Measurements from ENCODE around the gene MRPS25. TPM values are rescaled to one million over a fixed set of nuclear protein-coding genes. Genes with fewer than 3 reads are reported as not detected.

MRPS25 gene
- total and polyA plus RNA-seq, 2 experiments from 2014 or later = 47.9 to 75.0 TPM

GRCh38 chr3:15096046-15096445 lies 30.9 kb upstream of the MRPS25 start:
- no peaks in the 10 kb centered on the region for H3K9me2 ChIP-seq (ENCODE audit: insufficient read depth)
- H3K4me1 ChIP-seq (ENCODE audit: insufficient read depth) = no peaks in the 10 kb centered on the region
- H3K27me3 ChIP-seq (ENCODE audit: insufficient read depth) = no peaks in the 10 kb centered on the region
- no peaks in the 10 kb centered on the region for H3F3A ChIP-seq (replicated peaks; ENCODE audit: low read depth)
- no peak for ATAC-seq
- no peak overlapping the region for H3K4me2 ChIP-seq
- Mint-ChIP-seq H3K4me3 (no peak overlapping the region), H3K36me3 (ENCODE audit: low read depth) (peaks cover 7% of the 10 kb centered on the region; the same call in 2 of the 3 replicates), H3K4me1 (peaks cover 7% of the 10 kb centered on the region; the same call in 2 of the 3 replicates), H3K9me3 (no peaks in the 10 kb centered on the region), H3K27me3 (ENCODE audit: insufficient read depth, low read depth, poor library complexity) (peaks cover 3% of the 10 kb centered on the region), H3K27ac (no peak overlapping the region)
- peaks cover 19% of the 10 kb centered on the region for H3K79me2 ChIP-seq (replicated peaks; ENCODE audit: insufficient read depth)
- no peak for DNase-seq (ENCODE audit: low spot score)
- no peak overlapping the region for H3K4me3 ChIP-seq
- peaks cover 7% of the 10 kb centered on the region; the same call in 1 of the 2 replicates for H3K36me3 ChIP-seq (ENCODE audit: insufficient read depth)
- H2AFZ ChIP-seq = no peak overlapping the region
- no peak overlapping the region for H3K27ac ChIP-seq (ENCODE audit: low read depth)
- TF ChIP-seq STAT1 (IDR thresholded peaks at IDR 0.05; ENCODE audit: unreplicated experiment) (no peak), ETS1 (IDR thresholded peaks at IDR 0.05) (no peak)
- no peaks in the 10 kb centered on the region; the same call in 1 of the 2 replicates for H4K20me1 ChIP-seq (replicated peaks; ENCODE audit: insufficient read depth)

- DNase-seq (ENCODE audit: low spot score) = no peak
- H3K4me3 Mint-ChIP-seq = no peak overlapping the region
- H2AFZ ChIP-seq = no peak overlapping the region
- H3K9me3 Mint-ChIP-seq = no peaks in the 10 kb centered on the region
- H3K9me2 ChIP-seq (ENCODE audit: insufficient read depth) = no peaks in the 10 kb centered on the region
- ATAC-seq = no peak
- no peak overlapping the region for H3K4me3 ChIP-seq
- H3K27me3 ChIP-seq (ENCODE audit: insufficient read depth) = no peaks in the 10 kb centered on the region
- peaks cover 7% of the 10 kb centered on the region; the same call in 1 of the 2 replicates for H3K36me3 ChIP-seq (ENCODE audit: insufficient read depth)
- no peak overlapping the region for H3K4me2 ChIP-seq
- H3K36me3 Mint-ChIP-seq (ENCODE audit: low read depth) = peaks cover 13% of the 10 kb centered on the region; the same call in 2 of the 3 replicates
- peaks cover 7% of the 10 kb centered on the region; the same call in 2 of the 3 replicates for H3K4me1 Mint-ChIP-seq
- H4K20me1 ChIP-seq (replicated peaks; ENCODE audit: insufficient read depth) = no peaks in the 10 kb centered on the region; the same call in 1 of the 2 replicates
- no peaks in the 10 kb centered on the region for H3K4me1 ChIP-seq (ENCODE audit: insufficient read depth)
- no peak overlapping the region for H3K27ac Mint-ChIP-seq
- peaks cover 2% of the 10 kb centered on the region for H3K27me3 Mint-ChIP-seq (ENCODE audit: insufficient read depth, low read depth, poor library complexity)
- H3K79me2 ChIP-seq (replicated peaks; ENCODE audit: insufficient read depth) = peaks cover 19% of the 10 kb centered on the region
- H3F3A ChIP-seq (replicated peaks; ENCODE audit: low read depth) = no peaks in the 10 kb centered on the region
- H3K27ac ChIP-seq (ENCODE audit: low read depth) = no peak overlapping the region
- TF ChIP-seq CTCF (conservative IDR thresholded peaks at IDR 0.05; ENCODE audit: low read depth in 2 of 2) (no peak), STAT1 (IDR thresholded peaks at IDR 0.05; ENCODE audit: unreplicated experiment) (no peak), EZH2phosphoT487 (IDR thresholded peaks at IDR 0.05; ENCODE audit: unreplicated experiment) (no peak), EZH2 (IDR thresholded peaks at IDR 0.05; ENCODE audit: low read depth, unreplicated experiment) (no peak), JUNB (IDR thresholded peaks at IDR 0.05; ENCODE audit: unreplicated experiment) (no peak), NANOG (IDR thresholded peaks at IDR 0.05; ENCODE audit: borderline replicate concordance) (no peak), ZNF462 (CRISPR knock-in tag; IDR thresholded peaks at IDR 0.05) (no peak), ETS1 (IDR thresholded peaks at IDR 0.05) (no peak), ZNF114 (CRISPR knock-in tag; IDR thresholded peaks at IDR 0.05) (no peak), POLR2AphosphoS5 (IDR thresholded peaks at IDR 0.05; ENCODE audit: low read depth) (no peak)
Measured at GRCh38 chr3:15094187-15094875, 29.2 kb upstream of the MRPS25 start.

All from GM23338 (cell line).